ENCODE measurements around the gene OXLD1. TPM values are rescaled to one million over a fixed set of nuclear protein-coding genes. Genes with fewer than 3 reads are reported as not detected.

Gene OXLD1
- total RNA-seq, 1 experiment from 2014 or later, result 36.1 TPM

GRCh38 chr17:81690549-81690948 lies 24.1 kb upstream of the OXLD1 start:
- POLR2A ChIA-PET (ENCODE audit: low non-redundant PET), result no interaction called here

GRCh38 chr17:81690066-81690465 lies 23.7 kb upstream of the OXLD1 start:
- CTCF ChIA-PET, result interaction anchor here (0.6 kb wide), 1 partner anchor 10 kb away, joined by 4 read pairs; no protein-coding TSS in a partner anchor
- intact Hi-C loops (cut with micrococcal nuclease; ENCODE audit: unreplicated experiment), result no loop called here
- H3K4me3 ChIP-seq (ENCODE audit: low read depth, low read length, poor library complexity, severe bottlenecking), result no peak overlapping the region
- H3K27ac ChIP-seq (ENCODE audit: low read depth, low read length, poor library complexity, severe bottlenecking), result no peak overlapping the region
- no peak for DNase-seq (ENCODE audit: low spot score)
- peaks cover 3% of the 10 kb centered on the region for H3K4me1 ChIP-seq (ENCODE audit: insufficient read depth, low read length, poor library complexity, severe bottlenecking)
- TF ChIP-seq CTCF (conservative IDR thresholded peaks at IDR 0.05; ENCODE audit: low read depth, low read length) (no peak), EZH2 (IDR thresholded peaks at IDR 0.05; ENCODE audit: borderline replicate concordance, low read depth, low read length, poor library complexity, severe bottlenecking) (no peak)
- no peaks in the 10 kb centered on the region for H3K27me3 ChIP-seq (replicated peaks; ENCODE audit: insufficient read depth, low read depth, low read length, poor library complexity)
- peaks cover 80% of the 10 kb centered on the region for H3K36me3 ChIP-seq (ENCODE audit: insufficient read depth, low read length, poor library complexity, severe bottlenecking)
- H3K9me3 ChIP-seq (ENCODE audit: low read depth, low read length, poor library complexity, severe bottlenecking), result no peaks in the 10 kb centered on the region
- no TSS peak for BruUV-seq (replicated peaks)
- POLR2A ChIA-PET (ENCODE audit: low non-redundant PET), result no interaction called here

More at GRCh38 chr17:81690549-81690948, 24.1 kb upstream of the OXLD1 start:
- no TSS peak for BruUV-seq (replicated peaks)
- DNase-seq (ENCODE audit: low spot score), result no peak
- Histone ChIP-seq H3K4me3 (ENCODE audit: low read depth, low read length, poor library complexity, severe bottlenecking) (no peak overlapping the region), H3K36me3 (ENCODE audit: insufficient read depth, low read length, poor library complexity, severe bottlenecking) (peaks cover 84% of the 10 kb centered on the region), H3K4me1 (ENCODE audit: insufficient read depth, low read length, poor library complexity, severe bottlenecking) (no peaks in the 10 kb centered on the region), H3K27me3 (replicated peaks; ENCODE audit: insufficient read depth, low read depth, low read length, poor library complexity) (no peaks in the 10 kb centered on the region), H3K9me3 (ENCODE audit: low read depth, low read length, poor library complexity, severe bottlenecking) (no peaks in the 10 kb centered on the region), H3K27ac (ENCODE audit: low read depth, low read length, poor library complexity, severe bottlenecking) (no peak overlapping the region)
- intact Hi-C loops (cut with micrococcal nuclease; ENCODE audit: unreplicated experiment), result no loop called here
- CTCF ChIA-PET, result no interaction called here
- no peak for TF ChIP-seq EZH2 (IDR thresholded peaks at IDR 0.05; ENCODE audit: borderline replicate concordance, low read depth, low read length, poor library complexity, severe bottlenecking)
- no peak for TF ChIP-seq CTCF (conservative IDR thresholded peaks at IDR 0.05; ENCODE audit: low read depth, low read length)

GRCh38 chr17:81688616-81689015 lies 22.2 kb upstream of the OXLD1 start:
- intact Hi-C loops (cut with micrococcal nuclease; ENCODE audit: unreplicated experiment), result no loop called here
- no peaks in the 10 kb centered on the region for H3K27me3 ChIP-seq (replicated peaks; ENCODE audit: insufficient read depth, low read depth, low read length, poor library complexity)
- H3K27ac ChIP-seq (ENCODE audit: low read depth, low read length, poor library complexity, severe bottlenecking), result no peak overlapping the region
- DNase-seq (ENCODE audit: low spot score), result no peak
- H3K36me3 ChIP-seq (ENCODE audit: insufficient read depth, low read length, poor library complexity, severe bottlenecking), result peaks cover 68% of the 10 kb centered on the region
- CTCF ChIA-PET, result no interaction called here
- H3K4me3 ChIP-seq (ENCODE audit: low read depth, low read length, poor library complexity, severe bottlenecking), result no peak overlapping the region
- H3K9me3 ChIP-seq (ENCODE audit: low read depth, low read length, poor library complexity, severe bottlenecking), result no peaks in the 10 kb centered on the region
- peaks cover 9% of the 10 kb centered on the region for H3K4me1 ChIP-seq (ENCODE audit: insufficient read depth, low read length, poor library complexity, severe bottlenecking)
- TF ChIP-seq CTCF (conservative IDR thresholded peaks at IDR 0.05; ENCODE audit: low read depth, low read length) (no peak), EZH2 (IDR thresholded peaks at IDR 0.05; ENCODE audit: borderline replicate concordance, low read depth, low read length, poor library complexity, severe bottlenecking) (no peak)
- POLR2A ChIA-PET (ENCODE audit: low non-redundant PET), result no interaction called here
- BruUV-seq (replicated peaks), result no TSS peak

All from A673 (cell line).